HG03066 (cell line): ENCODE results near the gene OGFOD2.
"Not testable (repeated sequence)": the region's sequence is repeated elsewhere in the genome, so short reads cannot be mapped to it uniquely, and the experiment has no call there.

Experiments
- ATAC-seq: cut with Tn5 transposase; IDR thresholded peaks from one replicate; pipeline ENCODE4 v1.9.1; 2021; ENCODE audit warnings: low read depth; ENCODE audit not compliant: unreplicated experiment

Gene OGFOD2

DNA sequence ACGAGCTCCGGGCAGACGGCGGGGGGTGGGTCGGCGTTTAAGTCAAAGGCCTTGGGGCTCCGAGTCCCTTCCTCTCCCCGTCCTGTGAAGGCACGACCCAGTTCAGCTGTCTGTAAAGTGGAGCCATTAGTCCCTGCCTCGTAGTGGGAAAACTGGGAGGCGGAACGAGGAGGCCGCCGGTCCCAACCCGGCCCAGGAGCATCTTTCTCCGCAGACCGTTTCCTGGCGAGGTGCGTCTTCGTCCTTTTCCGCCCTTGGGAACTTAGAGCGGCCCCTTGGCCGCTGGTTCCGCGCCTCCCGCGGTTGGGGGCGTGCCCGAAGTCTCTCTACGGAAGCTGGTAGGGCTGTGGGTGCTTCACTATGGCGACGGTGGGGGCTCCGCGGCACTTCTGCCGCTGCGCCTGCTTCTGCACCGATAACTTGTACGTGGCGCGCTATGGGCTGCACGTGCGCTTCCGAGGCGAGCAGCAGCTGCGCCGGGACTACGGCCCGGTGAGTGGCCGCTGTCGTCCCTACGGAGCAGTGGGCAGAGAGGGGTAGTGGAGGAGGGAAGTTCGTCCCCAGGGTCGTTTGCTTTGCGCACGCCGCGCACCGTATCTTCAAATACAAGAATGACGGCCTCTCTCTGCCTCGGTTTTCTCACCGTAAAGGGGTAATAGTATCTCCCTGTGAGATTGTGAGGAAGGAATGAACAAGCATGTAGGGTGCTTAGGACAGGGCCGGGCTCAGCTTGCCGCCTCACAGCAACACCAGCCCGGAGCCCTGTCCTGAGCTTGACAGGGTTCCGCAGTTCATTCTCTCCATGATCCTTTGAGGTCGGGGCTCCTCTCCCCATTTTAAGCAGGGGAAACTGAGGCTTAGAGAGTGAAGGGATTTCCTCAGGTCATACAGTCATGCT lies at the start of gene OGFOD2:
Gene OGFOD2 (plus strand): TSS at position 353 of the 898 bp plus-strand sequence. CDS start 8 bp downstream, at position 361.
- ATAC-seq, result peak; percentile 78

DNA sequence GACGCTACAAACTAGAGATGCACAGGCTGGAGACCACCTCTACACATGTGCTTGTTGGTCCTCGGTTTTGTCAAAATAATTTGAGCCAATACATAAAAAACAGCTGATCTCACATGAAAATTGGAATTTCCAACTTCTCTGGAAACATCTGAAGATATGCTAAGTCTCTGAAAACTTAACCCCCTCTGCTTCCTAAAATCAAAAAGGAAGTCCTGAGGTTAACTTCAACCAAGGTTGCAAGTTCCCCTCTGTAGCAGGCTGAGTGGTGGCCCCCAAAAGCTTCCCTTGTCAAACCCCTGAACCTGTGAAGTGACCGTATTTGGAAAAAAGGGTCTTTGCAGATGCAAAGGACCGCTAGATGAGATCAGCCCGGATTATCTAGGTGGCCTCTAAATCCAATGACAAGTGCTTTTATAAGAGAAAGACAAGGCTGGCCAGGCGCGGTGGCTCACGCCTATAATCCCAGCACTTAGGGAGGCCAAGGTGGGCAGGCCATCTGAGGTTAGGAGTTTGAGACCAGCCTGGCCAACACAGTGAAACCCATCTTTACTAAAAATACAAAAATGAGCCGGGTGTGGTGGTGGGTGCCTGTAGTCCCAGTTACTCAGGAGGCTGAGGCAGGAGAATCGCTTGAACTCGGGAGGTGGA lies 47.2 kb upstream of the OGFOD2 start:
- ATAC-seq, result no peak

DNA sequence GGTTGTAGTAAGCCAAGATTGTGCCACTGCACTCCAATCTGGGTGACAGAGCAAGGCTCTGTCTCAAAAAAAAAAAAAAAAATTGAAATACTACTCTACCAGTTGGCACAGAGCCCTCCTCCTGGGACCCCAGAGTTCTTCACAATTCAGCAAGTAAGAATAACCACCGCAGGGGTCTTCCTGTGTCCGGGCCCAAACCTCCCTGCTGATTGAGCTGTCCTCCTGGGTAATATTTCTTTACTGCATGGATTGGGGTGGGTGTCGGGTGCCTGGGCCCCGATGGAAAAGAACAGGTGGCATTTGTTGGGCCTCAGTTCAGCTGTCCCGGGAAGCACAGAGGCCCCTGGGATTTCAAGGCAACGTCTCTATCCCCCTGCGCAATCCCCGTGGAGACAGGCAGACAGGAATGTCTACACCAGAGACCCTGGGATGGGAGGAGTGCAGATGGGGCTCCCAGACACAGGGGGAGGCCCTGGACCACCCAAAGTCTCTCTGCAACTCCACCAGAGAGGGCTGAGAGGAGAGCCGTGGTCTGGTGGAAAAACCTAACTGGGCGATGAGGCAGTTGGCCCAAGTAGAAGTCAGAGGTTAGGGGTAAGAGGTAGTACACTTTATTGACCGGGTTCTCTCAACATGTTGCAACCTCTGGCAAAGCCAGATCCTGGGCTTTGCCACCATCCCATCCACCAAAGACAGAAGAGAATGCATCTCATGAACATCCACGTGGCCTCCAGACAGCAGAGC lies 46.5 kb upstream of the OGFOD2 start:
- no peak for ATAC-seq

DNA sequence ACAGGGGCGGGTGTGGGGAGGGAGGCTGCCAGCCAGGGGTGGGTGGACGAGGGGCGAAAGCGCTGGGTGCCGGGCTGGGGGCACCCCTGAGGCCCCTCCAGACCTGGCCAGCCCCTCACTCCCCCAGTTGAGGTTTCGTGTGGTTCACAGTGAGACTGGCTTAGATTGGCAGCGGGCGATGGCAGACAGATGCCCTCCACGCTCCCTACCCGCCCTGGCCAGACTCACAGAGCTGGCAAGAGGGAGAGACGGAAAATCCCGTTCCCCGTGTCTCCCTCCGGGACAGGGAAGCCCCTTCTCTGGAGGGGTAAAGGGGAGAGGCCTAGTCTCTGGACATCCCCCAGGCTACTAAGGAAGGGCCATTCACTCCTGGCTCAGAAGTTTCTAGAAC lies 45.9 kb upstream of the OGFOD2 start:
- no peak for ATAC-seq

DNA sequence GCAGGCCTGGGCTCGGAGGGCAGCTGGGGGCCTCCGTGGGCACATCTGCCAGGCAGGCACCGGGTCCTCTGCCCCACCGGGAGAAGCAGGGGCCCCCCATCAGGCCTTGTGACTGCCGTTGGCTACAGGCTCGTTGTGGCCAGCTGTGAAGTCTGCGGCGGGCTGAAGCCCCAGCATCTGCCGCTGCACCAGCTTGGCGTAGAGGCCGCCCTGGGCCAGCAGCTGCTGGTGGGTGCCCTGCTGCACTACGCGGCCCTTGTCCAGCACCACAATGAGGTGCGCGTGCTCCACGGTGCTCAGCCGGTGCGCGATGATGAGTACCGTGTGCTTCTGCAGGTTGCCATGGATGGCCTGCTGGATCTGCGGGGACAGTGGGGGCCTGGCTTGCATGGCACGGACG lies 45.2 kb upstream of the OGFOD2 start:
- no peak for ATAC-seq

GRCh38 chr12:122932207-122932606 lies 42.8 kb upstream of the OGFOD2 start:
- no peak for ATAC-seq

DNA sequence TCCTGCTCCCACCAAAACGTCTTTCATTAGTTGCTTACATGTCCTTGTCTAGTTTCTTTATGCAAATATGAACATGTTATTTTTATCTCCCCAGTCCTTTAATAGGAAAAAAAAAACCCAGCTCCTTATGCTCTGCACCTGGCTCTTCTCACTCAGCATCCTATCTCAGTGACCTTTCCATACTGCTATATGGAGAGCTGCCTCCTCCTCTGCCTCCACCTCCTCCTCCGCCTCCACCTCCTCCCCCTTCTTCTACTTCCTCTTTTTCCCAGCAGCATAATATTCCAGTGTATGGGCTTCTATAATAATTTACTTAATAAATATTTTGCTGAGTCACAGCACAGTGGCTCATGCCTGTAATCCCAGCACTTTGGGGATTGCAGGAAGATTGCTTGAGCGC lies 40.3 kb upstream of the OGFOD2 start:
- ATAC-seq, result no peak

DNA sequence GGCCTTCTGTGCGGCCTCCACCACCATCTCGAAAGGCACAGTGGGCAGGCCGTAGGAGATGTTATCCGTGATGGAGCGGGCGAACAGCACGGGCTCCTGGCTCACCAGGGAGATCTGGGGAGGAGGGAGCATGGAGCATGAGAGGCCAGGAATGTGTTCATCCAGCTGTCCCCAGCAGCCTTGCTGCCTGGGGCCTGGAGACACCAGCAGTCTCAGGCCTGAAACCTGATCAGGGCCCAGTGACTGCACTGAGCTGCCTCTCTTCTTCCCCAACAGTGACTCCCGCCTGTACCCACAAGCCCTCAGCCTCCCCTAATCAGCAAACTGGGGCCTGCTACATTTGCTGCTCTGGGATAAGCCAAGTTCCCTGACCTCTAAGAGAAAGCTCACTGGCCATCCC lies 39.7 kb upstream of the OGFOD2 start:
- ATAC-seq, result no peak

GRCh38 chr12:122937622-122938091 lies 37.4 kb upstream of the OGFOD2 start:
- no peak for ATAC-seq

DNA sequence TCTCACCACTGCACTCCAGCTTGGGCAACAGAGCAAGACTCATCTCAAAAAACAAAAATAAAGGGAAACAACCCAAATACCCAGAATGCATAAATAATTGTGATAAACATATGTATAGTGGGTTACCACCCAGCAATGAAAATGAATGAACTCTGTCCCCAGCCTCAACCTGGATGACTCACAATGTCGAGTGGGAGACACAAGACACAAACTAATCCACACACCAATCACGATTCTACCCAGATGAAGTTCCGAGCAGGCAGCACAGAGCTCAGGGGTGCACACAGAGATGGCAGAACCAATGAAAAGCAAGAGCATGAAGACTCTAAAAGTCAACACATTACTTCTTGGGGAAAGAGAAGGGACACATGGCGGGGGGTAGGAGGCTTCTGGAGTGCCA lies 35.9 kb upstream of the OGFOD2 start:
- no peak for ATAC-seq

DNA sequence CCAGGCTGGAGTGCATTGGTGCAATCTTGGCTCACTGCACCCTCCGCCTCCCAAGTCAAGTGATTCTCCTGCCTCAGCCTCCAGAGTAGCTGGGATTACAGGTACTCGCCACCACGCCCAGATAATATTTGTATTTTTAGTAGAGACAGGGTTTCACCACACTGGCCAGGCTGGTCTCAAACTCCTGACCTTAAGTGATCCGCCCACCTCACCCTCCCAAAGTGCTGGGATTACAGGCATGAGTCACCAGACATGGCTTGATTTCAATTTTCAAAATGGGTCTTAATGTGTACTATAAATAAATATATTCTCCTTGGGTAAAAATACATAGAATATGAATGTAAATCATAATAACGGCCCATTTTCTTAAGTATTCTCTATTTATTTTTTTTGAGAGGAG lies 33.7 kb upstream of the OGFOD2 start:
- ATAC-seq, result not testable (repeated sequence)

GRCh38 chr12:122942637-122943036 lies 32.4 kb upstream of the OGFOD2 start:
- ATAC-seq, result no peak

DNA sequence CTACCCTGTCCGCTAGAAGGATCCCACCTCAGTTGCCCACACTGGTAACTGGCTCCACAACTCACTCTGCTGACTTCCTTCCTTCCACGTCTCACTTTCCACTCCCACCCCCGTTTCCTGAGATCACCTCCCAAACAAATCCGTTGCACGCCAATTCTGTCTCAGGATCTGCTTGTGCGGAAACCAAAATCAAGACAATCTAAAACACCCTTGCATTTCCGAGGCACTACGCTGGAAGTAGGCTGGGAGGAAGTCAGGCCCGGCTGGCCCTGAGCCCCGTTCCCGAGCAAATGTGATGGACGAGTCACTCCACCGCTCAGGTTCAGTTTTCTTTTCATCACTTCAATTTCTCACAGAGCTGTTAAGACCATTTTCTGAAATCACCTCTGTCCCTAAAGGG lies 31.8 kb upstream of the OGFOD2 start:
- no peak for ATAC-seq

DNA sequence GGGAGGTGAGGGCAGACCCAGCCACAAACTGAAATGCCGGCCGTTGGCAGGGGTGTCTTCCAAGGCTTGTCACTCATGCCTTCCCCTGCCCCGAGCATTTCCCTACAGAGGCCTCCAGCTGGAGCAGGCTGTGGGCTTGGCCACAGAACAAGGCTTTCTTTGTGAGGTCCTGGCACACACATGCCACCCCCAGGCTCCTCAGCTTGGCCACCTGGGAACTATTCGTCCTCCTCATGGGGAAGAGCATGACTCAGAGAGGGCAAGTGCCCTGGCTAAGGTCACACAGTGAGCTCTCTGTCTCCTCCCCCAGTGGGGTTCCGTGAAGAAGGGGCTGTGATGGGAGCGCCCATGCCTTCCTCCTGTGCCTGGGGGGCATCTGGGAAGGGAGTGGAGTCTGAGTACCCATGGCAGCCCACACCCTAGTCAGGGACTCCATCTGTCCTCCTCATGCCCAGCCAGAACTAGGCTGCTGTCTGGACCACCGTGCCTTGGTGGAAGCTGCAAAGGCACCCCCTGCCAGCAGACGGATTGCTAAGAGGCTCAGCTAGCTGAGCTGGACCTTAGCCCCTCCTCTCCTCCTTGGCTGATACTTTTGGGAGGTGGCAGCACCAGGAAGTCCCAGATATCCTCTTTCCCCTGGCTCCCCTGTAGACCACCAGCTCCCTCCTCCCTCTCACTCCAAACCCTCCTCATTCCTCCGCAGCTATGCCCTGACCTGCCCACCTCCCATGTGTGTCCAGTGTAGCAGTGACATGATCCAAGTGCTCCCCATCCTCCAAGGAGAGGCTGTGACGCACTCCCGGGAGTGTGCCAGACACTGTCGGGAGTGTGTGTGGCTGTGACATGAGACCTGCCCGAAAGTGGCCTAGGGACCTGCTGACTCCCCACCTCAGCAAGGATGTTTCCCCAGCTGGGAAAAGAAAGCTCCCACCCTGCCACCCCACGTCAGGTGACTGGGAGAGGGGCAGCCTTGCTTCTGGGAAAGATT lies 30.1 kb upstream of the OGFOD2 start:
- no peak for ATAC-seq

DNA sequence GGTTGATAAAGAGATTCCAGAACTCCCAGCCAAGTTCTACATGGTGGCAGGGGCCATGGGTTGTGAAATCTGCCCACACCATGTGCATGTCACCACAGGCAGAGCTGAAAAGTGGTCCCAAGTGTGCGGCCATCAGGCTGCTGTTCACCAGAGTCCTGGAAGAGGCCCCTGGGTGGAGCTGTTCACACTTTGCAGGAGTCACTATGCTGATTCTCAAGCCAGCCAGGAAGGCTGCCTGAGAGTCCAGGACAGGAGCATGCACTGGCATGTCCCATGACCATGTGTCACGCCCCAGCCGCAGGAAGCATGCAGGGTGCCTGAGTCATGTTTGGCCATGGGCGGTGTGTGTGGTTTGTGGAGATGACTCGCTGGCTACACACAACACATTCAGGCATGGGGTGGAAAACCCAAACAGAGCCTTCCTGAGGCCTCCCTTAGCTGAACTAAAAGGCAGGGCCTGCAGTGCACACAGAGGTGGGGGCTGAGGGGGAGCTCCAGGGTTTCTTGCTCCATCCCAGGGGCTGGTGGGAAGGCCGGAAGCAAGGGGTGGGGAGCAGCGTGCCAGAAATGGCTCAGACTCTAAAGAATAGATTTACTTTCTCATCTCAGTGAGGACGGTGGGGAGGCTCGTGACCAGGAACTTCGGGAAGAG lies 28.2 kb upstream of the OGFOD2 start:
- ATAC-seq, result no peak

GRCh38 chr12:122947352-122947792 lies 27.7 kb upstream of the OGFOD2 start:
- no peak for ATAC-seq

GRCh38 chr12:122948605-122949004 lies 26.4 kb upstream of the OGFOD2 start:
- no peak for ATAC-seq

DNA sequence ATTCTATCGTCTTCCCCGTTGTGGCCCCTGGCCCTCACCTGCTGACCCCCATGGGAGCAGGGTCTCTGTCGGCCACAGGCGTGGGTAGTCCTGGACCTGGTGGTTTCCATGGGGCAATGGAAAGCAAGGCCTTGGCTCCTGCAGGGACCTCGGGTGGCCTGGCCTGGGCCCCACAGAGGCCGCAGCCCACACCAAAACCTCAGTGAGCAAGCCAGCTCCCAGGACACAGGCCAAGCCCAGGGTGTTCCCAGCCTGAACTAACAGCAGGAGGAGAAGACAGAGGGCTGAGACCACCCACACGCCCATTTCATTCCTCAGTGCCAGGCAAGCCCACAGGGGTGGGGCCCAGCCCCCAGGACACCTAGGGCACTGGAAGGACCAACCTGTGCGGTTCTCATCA lies 25.6 kb upstream of the OGFOD2 start:
- no peak for ATAC-seq
